Lung (tissue), 12 donors: ENCODE results near the gene GCC2. TPM values are rescaled to one million over a fixed set of nuclear protein-coding genes. Genes with fewer than 3 reads are reported as not detected.
A peak's percentile ranks its signal among the peaks of the same experiment; 100 is the strongest.

Source experiments
- ATAC-seq: fragments of 200-7000 bp; cut with Tn5 transposase; one replicate; pipeline ENCODE4 v1.9.1; 2020; ENCODE audit warnings: moderate number of reproducible peaks; ENCODE audit not compliant: insufficient read depth, low FRiP score
- DNase-seq, 3 donors: peaks; one replicate each; pipeline ENCODE4 v3.0.0-alpha.2; 2013 to 2017
- H3K27ac ChIP-seq, 2 donors: one replicate each; pipeline ENCODE4 v1.5.1; 2013; ENCODE audit warnings: mild to moderate bottlenecking in 2 of 2, moderate library complexity in 2 of 2, control low read depth in 1 of 2, inconsistent platforms in 1 of 2, low read depth in 1 of 2, low read length in 1 of 2
- H3K27me3 ChIP-seq, 3 donors: one replicate each; pipeline ENCODE4 v1.5.1; 2013; ENCODE audit warnings: low read length in 2 of 3; ENCODE audit not compliant: control insufficient read depth in 3 of 3, insufficient read depth in 3 of 3
- H3K36me3 ChIP-seq, 4 donors: one replicate each; pipeline ENCODE4 v1.5.1; 2013; ENCODE audit warnings: low read length in 4 of 4, mild to moderate bottlenecking in 1 of 4, moderate library complexity in 1 of 4; ENCODE audit not compliant: control insufficient read depth in 4 of 4, insufficient read depth in 4 of 4
- H3K4me1 ChIP-seq, 5 donors: one replicate each; pipeline ENCODE4 v1.5.1; 2013; ENCODE audit warnings: low read length in 5 of 5, mild to moderate bottlenecking in 2 of 5, moderate library complexity in 1 of 5; ENCODE audit not compliant: control insufficient read depth in 5 of 5, insufficient read depth in 5 of 5
- H3K4me3 ChIP-seq: one replicate; pipeline ENCODE4 v1.5.1; 2013; ENCODE audit warnings: mild to moderate bottlenecking, control low read depth, moderate library complexity
- H3K9ac ChIP-seq, 2 donors: one replicate each; pipeline ENCODE4 v1.5.1; 2013; ENCODE audit warnings: low read length in 2 of 2, control low read depth in 1 of 2; ENCODE audit not compliant: insufficient read depth in 1 of 2
- H3K9me3 ChIP-seq, 4 donors: one replicate each; pipeline ENCODE4 v1.5.1; 2013; ENCODE audit warnings: low read length in 3 of 4, mild to moderate bottlenecking in 1 of 4, moderate library complexity in 1 of 4; ENCODE audit not compliant: control insufficient read depth in 4 of 4, insufficient read depth in 3 of 4
- CTCF ChIP-seq: IDR thresholded peaks from 2 replicates; pipeline ENCODE4 v1.5.1; 2012; ENCODE audit warnings: mild to moderate bottlenecking; ENCODE audit errors: control extremely low read depth, extremely low read depth
- WGBS, 2 donors: extraction: QIAGEN DNeasy Blood & Tissue Kit; methylation state at CpG; one replicate each; pipeline ENCODE4 v1.1.7; 2013; 5-methylcytosine and 5-hydroxymethylcytosine counted together
- polyA plus RNA-seq, 2 donors: library from polyadenylated mRNA; stranded (reverse); fragments of 200-250 nt; gene quantifications; one replicate each; pipeline ENCODE4 v1.2.1, GENCODE V29; 2013
- total RNA-seq, 2 donors: library from RNA; depleted of rRNA in 1 of 2; stranded (reverse); fragments of >200 nt in 1 of 2; gene quantifications; one replicate each; pipeline ENCODE4 v1.2.1, GENCODE V29; 2014 to 2021
- donor health status: control.
- donor health status: control.
- donor health status: Bipolar disorder and iron deficiency.
- donor health status: healthy.
- donor health status: DM: yes; HTN: yes; CAD: no.

GCC2 gene
- total and polyA plus RNA-seq, 4 donors = 10.4 to 111 (median 23.0) TPM

DNA sequence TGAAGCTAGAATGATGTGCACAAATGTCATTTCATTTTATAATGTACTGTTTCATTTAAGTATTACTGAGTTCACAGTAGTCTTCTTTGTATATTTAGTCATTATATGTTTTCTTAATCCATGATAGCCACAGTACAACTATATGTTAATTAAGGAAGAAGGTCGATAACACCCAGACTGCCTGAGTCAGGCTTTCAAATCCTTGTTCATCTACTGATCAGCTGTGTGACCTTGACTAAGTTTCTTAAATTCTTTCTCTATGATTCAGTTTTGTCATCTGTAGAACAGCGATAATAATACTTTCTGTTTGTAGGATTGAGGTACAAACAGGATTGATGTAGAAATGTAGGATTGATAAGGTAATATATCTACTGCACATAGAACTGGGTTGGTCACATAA is 5.4 kb downstream of the GCC2 start:
- peaks cover 0 to 7% (median 6%) of the 10 kb centered on the region in 5 donors for H3K4me1 ChIP-seq
- H3K27me3 ChIP-seq = no peaks in the 10 kb centered on the region
- no peak overlapping the region for H3K27ac ChIP-seq
- 99 to 100% methylated on average over 2 of the region's 2 CpGs for WGBS, 2 donors
- peaks cover 12 to 42% (median 18%) of the 10 kb centered on the region in 4 donors for H3K36me3 ChIP-seq
- ATAC-seq (no peak), DNase-seq (no peak)
- peaks cover 0 to 3% (median 1%) of the 10 kb centered on the region in 4 donors for H3K9me3 ChIP-seq
- H3K4me3 ChIP-seq = no peak overlapping the region
- no peak overlapping the region for H3K9ac ChIP-seq
- no peak for TF ChIP-seq CTCF

- 95 to 98% methylated on average over 1 of the region's 1 CpG for WGBS, 2 donors
Observed at GRCh38 chr2:108455571-108455970, 6.6 kb downstream of the GCC2 start.

DNA sequence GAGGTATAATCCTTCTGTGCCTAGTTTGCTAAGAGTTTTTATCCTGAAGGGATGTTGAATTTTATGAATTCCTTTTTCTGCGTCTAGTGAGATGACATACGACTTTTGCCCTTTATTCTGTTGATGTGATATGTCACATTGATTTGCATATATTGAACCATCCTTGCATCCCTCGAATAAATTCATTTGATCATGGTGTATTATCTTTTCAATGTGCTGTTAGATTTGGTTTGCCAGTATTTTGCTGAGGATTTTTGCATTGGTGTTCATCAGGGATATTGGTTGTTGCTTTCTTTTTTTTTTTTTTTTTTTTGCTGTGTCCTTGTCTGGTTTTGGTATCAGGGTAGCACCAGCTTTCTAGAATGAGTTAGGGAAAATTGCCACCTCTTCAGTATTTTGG is 9.1 kb downstream of the GCC2 start:
- Histone ChIP-seq H3K4me3 (no peak overlapping the region), H3K36me3 (peaks cover 8 to 45% (median 21%) of the 10 kb centered on the region in 4 donors), H3K27ac (no peak overlapping the region), H3K9me3 (peaks cover 0 to 3% (median 1%) of the 10 kb centered on the region in 4 donors), H3K27me3 (no peaks in the 10 kb centered on the region), H3K9ac (no peak overlapping the region), H3K4me1 (no peaks in the 10 kb centered on the region)
- ATAC-seq (no peak), DNase-seq (peak in 1 of 3 donors; percentile 2)
- WGBS, 2 donors = 97 to 100% methylated on average over 3 of the region's 3 CpGs
- TF ChIP-seq CTCF = no peak

More at GRCh38 chr2:108455571-108455970, 6.6 kb downstream of the GCC2 start:
- TF ChIP-seq CTCF = no peak
- DNase-seq (no peak), ATAC-seq (no peak)
- peaks cover 0 to 3% (median 1%) of the 10 kb centered on the region in 4 donors for H3K9me3 ChIP-seq
- H3K9ac ChIP-seq = no peak overlapping the region
- H3K36me3 ChIP-seq = peaks cover 13 to 48% (median 20%) of the 10 kb centered on the region in 4 donors
- H3K4me3 ChIP-seq = no peak overlapping the region
- H3K27ac ChIP-seq = no peak overlapping the region
- H3K27me3 ChIP-seq = no peaks in the 10 kb centered on the region
- H3K4me1 ChIP-seq = peaks cover 0 to under 1% (median 0%) of the 10 kb centered on the region in 5 donors

DNA sequence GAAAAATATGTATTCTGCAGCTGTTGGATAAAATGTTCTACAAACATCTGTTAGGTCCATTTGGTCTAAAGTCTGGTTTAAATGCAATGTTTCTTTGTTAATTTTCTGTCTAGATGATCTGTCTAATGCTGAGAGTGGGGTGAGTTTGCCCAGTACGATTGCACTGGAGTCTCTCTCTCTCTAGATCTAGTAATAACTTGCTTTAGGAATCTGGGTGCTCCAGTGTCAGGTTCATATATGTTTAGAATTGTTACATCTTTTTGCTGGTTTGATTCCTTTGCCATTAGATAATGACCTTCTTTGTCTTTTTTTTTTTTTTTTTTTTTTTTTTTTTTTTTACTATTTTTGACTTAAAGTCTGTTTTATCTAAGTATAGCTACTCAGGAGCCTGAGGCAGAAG is 10.4 kb downstream of the GCC2 start:
- Histone ChIP-seq H3K27ac (no peak overlapping the region), H3K4me1 (peaks cover 0 to 1% (median 0%) of the 10 kb centered on the region in 5 donors), H3K36me3 (peaks cover 13 to 58% (median 29%) of the 10 kb centered on the region in 4 donors), H3K9ac (no peak overlapping the region), H3K9me3 (peaks cover 0 to 3% (median 2%) of the 10 kb centered on the region in 4 donors), H3K4me3 (no peak overlapping the region), H3K27me3 (no peaks in the 10 kb centered on the region)
- TF ChIP-seq CTCF = no peak
- ATAC-seq (no peak), DNase-seq (no peak)
- 78 to 83% methylated on average over 1 of the region's 1 CpG for WGBS, 2 donors
